ENCODE data around the gene RALA.
"Not testable (repeated sequence)": the region's sequence is repeated elsewhere in the genome, so short reads cannot be mapped to it uniquely, and the experiment has no call there.

RALA gene

DNA sequence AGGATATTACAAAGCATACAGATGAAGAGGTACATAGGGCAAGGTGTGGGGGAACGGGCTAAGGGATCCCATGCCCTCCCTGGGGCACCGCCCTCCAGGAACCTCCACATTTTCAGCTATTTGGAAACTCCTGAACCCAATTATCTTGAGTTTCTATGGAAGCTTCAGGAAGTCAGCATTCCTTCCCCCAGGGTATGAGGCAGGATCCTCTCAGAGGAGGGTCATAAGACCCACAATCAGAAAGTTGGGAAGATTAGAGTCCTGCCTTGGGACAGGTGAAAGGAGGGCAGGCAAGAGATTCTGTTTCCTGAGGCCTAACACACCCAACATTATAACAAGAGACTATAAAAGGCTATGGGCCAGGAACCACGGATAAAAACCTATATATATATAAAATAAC lies 98.0 kb downstream of the RALA start:
- in situ Hi-C loops (cut with MboI; ENCODE audit: low sequenced_read_pairs), result no loop called here

DNA sequence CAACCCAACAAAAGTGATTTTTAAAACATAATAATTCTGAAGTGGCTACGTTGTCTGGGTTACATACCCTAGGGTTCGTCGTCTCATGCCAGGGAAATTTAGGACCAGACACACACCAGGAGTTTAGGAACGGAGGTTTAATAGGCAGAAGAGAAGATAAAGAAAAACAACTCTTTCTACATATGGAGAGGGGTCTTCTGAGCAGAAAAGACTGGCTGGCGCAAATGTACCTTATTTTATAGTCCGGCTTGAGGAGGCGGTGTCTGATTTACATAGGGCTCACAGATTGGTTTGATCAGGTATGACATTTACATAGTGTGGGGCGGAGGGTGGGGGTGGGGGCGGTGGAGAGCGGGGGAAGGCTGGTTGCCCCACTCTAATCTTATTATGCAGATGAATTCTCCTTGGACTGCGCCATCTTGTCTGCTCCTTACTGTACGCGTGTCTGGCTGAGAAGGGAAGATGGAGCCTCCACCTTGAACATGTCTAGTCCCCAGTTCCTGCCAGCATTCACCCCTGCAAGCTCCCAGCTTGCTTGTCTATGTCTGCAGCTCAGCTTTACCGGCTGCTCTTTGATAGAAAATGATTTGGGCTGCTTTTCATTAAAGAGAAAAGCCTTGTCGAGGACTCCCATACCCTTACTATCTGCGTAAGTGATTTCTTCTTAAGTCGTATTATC lies 98.7 kb downstream of the RALA start:
- in situ Hi-C loops (cut with MboI; ENCODE audit: low sequenced_read_pairs), result no loop called here

DNA sequence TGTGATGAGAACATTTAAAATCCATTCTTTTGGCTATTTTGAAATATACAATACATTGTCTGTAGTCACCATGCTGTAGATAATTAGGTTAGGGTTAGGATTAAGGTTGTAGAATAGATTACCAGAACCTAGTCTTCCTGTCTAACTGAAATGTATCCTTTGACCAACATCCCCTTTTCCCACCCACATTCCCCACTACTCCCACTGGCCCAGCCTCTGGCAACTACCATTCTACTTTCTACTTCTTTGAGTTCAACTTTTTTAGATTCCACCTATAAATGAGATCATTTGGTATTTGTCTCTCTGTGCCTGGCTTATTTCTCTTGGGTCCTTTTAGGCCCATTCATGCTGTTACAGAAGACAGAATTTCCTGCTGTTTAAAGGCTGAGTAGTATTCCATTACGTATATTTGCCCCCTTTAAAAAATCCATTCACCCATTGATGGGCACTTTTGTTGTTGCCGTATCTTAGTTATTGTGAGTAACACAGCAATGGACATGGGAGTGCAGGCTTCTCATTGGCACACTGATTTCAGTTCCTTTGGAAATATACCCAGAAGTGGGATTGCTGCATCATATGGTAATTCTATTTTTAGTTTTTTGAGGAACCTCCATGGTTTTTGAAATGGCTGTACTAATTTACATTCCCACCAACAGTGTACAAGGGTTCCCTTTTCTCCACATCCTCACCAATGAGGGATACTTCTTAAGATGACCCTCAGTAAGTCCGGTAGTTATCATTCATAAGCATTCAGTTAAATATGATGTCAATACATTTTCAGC lies 104.0 kb downstream of the RALA start:
- in situ Hi-C loops (cut with MboI; ENCODE audit: low sequenced_read_pairs), result no loop called here

DNA sequence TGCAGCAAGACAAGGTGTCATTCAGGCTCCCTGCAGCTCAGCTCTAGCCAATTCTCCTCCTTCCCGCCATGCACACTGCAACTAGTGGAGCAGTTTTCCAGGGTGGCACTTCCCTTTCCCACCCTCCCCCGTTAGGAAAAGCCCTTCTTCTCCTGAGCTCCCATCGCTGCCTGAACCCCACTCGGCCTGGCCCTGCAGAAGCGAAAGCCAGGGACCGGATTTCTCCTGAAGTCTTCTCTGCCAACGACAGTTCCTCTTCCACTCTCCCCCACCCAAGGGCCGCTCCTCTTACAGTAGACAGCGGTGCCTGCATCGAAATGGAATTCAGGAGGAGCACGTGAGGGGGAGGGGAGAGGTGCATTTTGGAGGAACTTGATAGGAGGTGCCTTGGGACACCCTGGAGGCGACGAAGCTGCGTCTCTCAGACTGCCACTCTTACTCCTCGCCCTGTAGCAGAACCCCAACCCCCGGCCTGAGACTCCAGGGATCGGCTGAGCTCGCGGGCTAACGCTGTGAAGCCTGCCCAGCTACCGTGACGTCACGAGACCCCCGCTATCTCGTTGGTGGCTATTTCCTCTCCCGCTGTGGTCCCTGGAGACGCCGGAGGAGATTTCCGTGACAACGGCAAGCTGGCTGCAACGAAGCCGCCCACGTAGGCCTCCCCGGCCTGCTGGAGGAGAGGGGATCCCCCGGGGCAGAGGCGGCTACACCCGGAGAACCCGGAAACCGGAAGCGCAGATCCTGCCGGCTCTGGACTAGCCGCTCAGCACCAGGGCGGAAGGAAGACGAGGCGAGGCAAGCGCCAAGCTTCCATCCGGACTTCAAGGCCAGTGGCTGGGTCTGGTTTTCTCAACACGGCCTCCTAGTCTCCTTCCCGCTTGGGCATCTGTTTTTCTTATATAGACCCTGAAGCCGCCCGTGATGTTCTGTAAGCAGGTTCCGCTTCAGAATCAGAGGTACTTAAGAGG lies 109.7 kb downstream of the RALA start:
- in situ Hi-C loops (cut with MboI; ENCODE audit: low sequenced_read_pairs), result no loop called here

DNA sequence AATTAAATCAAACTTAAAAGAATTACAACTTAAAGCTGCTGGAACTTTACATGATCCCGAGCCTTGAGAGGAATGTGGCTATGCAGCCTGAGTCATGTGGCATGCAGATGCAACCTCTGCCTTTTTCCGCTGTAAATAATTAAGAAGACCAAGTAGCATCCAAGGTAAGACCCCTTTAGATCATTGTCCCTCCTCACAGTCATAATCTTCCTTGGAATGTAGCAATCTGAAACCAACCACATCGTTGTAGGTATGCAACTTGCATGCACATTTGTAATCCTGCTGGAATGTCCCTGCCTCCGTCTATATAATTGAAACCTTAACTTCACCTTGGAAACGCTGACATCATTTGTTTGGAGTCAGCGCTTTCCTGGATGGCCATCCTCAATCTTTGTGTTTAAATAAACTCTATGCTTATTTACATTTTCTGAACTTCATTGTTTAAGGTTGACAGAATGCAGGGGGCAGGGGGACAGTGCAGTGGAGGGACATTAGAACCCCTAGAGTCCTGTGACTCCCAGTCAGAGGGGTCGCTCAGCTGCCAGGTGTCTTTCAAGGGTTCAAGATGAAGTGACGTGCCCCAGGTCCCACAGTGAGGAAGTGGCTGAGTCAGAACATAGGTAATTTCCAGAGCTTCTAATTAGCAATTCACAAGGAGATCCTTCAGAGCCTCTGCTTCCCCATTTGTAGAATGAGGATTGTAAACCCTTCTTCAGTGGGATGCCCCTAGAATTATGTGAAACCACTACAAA lies 110.7 kb downstream of the RALA start:
- in situ Hi-C loops (cut with MboI; ENCODE audit: low sequenced_read_pairs), result no loop called here

DNA sequence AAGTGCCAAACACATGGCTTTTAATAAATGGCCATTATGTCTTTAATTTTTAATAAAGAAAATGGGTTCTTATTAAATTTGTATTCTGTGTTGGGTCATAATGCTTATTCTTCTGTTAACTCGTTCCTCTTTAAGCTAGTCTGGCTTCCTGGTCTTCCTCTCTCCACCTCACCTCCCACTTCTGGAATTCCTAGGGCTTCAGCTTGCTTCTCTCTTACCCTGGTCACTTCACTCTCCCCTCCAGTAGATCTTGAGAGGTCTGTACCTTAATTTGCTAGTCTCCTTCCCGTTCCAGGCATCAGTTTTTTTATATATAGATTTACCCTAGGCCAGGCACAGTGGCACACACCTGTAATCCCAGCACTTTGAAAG lies 111.2 kb downstream of the RALA start:
- in situ Hi-C loops (cut with MboI; ENCODE audit: low sequenced_read_pairs), result no loop called here

DNA sequence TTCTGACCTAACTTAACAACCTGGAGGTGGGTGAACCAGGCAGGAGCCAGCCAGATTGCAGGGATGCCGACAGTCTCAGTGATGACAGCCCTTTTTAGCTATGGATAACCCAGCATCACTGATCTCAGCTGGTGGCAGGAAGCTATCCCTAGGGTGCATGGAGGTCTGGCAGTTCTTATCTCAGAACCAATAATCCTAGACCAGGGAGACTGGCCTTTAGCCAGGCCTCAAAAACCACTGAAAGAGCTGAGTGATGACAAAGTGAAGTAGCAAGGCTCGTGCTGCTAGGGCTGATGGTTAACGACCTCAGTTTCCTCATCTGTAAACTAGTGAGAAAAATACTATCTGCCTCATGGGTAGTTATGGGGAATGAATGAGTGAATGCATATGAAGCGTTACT lies 112.5 kb downstream of the RALA start:
- in situ Hi-C loops (cut with MboI; ENCODE audit: low sequenced_read_pairs), result no loop called here

DNA sequence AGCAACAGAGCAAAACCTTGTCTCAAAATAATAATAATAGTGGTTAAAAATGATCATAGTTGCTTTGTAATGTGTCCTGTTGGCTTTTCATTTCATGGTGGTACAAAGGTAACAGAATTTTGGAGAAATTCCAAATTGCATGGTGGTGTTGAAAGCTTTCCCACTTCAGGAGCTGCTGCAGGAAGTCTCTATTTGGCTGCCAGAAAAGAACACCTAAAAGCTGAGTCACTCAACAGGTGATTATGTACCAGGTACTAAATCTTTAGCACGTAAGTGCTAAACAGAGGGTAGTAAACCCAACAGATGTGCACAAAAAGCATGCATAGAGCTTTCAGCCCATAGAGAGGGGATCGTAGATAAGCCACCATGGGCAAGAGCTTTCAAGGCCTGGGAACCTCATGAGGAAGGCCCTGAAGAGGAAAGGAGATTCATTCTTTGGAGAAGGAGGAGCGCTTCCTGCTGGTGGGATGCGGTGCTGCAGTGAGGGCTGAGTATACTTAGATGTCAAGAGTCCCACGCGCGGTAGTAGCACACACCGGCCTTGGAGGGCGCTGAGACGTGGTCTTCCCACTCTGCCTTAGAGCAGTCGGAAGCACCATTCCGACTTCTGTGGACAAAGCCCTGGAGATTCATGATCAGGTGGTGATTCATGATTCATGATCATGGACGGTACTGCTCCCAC lies 118.7 kb downstream of the RALA start:
- in situ Hi-C loops (cut with MboI; ENCODE audit: low sequenced_read_pairs), result loop anchor here (5.0 kb wide), 1 partner anchor 160 kb away; no protein-coding TSS in a partner anchor

DNA sequence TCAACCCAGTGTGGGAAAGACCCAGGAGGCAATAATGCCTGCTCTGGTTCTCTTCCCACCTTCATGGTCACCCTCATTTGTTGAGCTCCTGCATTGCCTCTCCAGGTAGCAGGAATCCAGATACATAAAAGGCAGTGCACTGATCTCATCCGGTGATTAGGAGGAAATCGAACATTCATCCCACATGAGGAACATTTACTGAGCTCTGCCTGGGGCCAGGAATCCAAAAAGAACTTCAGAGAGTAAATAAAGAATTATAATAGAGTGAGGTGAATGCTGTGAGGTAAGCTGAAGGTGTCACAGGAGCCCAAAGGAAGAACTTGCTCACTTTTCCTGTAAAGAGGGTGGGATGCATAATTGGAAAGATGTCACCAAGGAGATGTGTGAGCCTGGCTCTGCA lies 121.2 kb downstream of the RALA start:
- in situ Hi-C loops (cut with MboI; ENCODE audit: low sequenced_read_pairs), result loop anchor here (5.0 kb wide), 1 partner anchor 162 kb away; no protein-coding TSS in a partner anchor

DNA sequence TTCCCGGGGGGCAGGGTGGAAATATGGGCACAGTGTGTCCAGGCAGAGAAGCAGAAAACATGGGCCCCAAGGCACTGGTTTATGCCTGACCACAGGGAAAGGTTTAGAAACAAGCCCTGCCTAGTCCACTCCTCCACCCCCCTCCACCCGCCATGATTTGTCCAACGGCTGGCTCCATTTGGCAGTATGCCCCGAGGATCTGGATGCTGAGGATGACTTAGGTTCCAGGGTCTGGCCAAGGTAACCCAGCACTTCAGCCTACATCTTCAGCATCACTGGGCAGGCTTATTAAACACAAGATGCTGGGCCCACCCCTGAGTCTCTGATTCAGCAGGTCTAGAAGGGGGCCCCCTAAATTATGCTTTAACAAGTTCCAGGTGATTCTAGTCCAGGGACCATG lies 121.9 kb downstream of the RALA start:
- in situ Hi-C loops (cut with MboI; ENCODE audit: low sequenced_read_pairs), result no loop called here

DNA sequence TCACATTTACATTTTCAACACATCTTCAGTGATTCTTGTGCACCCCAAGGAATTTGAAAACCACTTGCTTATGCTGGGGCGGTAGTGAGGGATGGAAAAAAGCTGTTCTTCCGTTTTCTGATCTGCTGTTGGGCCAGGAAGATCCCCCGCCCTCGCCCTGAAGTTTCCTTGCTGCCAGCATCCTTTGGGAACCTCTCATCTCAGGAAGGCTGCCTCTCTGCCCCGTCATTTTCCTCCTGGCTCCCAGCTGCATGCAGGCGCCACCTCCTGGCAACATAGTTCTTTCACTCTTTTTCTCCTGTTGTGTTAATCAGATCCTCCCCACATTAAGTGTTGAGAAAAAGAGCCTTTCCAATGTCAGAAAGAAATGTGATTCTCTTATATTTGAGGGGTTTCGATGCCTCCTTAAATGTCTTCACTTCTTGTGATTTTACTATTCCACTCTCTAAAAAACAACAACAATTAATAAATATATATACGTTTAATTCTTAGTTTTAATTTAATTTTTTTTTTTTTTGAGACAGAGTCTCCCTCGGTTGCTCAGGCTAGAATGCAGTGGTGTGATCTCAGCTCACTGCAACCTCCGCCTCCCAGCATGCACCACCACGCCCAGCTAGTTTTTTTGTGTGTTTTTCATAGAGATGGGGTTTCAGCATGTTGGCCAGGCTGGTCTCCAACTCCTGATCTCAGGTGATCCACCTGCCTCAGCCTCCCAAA lies 122.9 kb downstream of the RALA start:
- in situ Hi-C loops (cut with MboI; ENCODE audit: low sequenced_read_pairs), result no loop called here

DNA sequence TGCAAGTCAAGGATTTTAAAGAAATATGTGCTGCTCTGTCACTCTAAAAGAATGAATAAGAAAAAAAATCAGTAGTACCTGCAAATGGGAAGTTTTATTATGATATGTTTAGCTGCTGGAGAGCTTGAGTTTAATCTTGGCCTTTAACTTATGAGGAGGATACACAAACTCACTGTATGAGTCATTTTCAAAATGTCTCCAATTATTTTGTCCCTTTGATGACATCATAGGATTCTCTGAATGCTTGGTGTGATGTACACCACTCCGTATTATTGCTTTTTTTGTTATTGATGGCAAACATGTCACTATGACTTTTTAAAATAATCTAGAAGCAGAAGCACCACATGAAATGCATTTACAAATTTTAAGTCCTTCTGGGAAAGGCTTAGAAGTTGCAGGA lies 125.8 kb downstream of the RALA start:
- in situ Hi-C loops (cut with MboI; ENCODE audit: low sequenced_read_pairs), result no loop called here

DNA sequence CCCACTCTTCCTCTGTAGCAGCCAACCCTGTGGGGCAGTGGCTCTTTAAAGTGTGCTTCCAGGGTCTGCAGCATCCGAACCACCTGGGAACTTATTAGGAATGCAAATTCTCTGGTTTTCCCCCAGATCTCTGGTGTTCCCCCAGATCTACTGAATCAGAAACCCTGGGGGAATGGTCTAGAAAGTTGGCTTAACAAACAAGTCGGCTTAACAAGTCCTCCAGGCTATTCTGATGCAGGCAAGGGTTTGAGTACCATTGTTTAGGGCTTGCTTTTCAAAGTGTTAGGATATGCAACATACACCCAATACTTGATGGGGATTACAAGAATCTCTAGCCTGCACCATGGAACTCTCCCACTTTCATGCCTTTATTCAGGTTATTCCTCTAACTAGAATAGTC lies 126.3 kb downstream of the RALA start:
- in situ Hi-C loops (cut with MboI; ENCODE audit: low sequenced_read_pairs), result no loop called here

DNA sequence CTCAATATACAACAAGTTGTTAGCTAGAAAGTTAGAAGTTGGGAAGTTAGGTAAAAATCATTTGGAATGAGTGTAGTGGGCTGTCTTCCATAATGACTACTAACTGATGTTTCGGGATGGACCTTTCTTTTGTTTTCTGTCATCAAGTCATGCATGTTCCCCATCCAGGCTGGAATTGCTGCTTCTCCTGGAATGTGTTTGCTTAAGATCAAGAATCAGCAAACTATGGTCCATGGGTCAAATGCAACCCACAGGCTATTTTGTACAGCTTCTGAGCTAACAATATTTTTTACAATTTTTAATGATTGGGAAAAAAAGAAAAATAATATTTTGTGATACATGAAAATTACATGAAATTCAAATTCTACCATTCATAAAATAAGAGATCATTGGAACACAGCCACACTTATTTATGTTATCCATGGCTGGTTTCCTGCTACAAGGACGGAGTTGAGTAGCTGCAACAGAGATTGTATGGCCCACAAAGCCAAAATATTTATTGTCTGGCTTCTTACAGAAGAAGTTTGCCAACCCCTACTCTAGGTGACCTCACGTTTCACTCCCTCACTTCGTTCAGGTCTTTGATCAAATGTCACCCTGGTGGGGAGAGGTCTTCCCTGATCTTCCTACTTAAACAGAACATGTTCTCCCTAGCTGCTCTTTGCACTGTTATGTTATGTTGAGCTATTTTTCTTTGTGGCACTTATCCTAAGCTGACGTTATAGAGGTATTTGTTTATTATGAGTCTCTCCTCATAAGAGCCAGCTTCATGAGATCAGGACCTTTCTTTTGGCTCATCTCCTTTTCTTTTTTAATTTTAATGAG lies 127.1 kb downstream of the RALA start:
- in situ Hi-C loops (cut with MboI; ENCODE audit: low sequenced_read_pairs), result no loop called here

DNA sequence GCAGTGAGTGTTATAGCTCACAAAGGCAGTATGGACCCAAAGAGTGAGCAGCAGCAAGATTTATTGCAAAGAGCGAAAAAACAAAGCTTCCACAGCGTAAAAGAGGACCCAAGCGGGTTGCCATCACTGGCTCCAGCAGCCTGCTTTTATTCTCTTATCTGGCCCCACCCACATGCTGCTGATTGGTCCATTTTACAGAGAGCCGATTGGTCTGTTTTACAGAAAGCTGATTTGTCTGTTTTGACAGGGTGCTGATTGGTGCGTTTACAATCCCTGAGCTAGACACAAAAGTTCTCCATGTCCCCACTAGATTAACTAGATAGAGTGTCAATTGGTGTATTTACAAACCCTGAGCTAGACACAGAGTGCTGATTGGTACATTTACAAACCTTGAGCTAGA lies 129.9 kb downstream of the RALA start:
- in situ Hi-C loops (cut with MboI; ENCODE audit: low sequenced_read_pairs), result not testable (repeated sequence)

DNA sequence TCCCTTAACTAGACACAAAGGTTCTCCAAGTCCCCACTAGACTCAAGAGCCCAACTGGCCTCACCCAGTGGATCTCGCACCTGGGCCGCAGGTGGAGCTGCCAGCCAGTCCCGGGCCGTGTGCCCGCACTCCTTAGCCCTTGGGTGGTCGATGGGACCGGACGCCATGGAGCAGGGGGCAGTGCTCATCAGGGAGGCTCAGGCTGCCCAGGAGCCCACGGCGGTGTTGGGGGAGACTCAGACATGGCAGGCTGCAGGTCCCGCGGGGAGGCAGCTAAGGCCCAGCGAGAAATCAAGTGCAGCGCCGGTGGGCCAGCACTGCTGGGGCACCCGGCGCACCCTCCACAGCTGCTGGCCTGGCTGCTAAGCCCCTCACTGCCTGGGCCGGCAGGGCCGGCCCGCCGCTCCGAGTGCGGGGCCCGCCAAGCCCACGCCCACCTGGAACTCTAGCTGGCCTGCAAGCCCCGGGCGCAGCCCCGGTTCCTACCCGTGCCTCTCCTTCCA lies 130.5 kb downstream of the RALA start:
- in situ Hi-C loops (cut with MboI; ENCODE audit: low sequenced_read_pairs), result no loop called here

DNA sequence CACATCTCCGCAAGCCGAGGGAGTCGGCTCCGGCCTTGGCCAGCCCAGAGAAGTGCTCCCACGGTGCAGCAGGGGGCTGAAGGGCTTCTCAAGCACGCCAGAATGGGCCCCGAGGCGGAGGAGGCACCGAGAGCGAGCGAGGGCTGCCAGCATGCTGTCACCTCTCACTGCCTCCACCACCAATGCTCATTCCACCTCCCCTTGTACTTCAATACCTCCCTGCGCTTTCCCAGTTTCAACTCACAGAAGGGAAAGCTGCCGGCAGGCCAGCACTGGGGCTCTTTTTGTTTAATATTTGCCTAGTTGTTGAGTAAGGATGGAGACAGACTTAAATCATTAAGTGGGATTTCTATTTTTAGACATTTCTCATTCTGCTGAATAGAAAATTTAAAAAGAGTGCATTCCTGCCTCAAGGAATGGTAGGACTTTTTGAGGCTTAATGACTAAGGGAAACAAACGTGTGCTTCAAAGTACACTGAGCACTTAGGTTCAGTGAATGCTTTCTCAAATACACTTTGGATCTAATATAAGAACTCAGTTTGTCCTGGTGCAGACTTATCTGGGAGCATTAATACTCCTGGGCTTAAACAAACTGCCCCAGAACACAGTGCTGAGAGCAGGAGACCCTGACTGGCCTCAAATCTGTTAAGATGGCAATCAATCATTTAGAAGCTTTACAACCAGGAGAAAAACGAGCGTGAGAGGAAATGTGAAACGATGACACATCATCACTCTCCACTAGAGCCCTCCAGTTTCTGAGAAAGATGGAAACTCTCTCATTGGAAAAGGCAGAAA lies 131.2 kb downstream of the RALA start:
- in situ Hi-C loops (cut with MboI; ENCODE audit: low sequenced_read_pairs), result no loop called here

DNA sequence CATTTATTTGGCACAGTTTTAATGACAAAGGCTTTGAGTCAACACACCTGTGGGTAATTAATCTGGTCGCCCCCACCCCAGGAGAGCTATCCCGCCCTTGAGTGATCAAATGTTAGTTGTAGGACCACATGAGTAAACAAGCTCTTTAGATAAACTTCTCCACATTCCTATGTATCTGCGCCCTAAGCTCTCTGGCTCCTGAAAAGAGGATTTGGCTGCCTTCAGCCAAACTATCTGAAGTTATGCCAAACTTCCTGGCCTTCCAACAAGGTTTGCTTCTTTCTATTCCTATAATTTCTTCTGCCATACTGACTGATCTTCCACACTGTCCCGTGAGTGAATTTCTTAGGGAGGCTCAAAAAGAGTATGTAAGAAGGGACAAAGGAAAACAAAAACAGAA lies 134.2 kb downstream of the RALA start:
- in situ Hi-C loops (cut with MboI; ENCODE audit: low sequenced_read_pairs), result no loop called here

Measured in HL-60/S4 treated with phorbol 12-myristate 13-acetate at 8.2 ng/mL for 4 days and 3 days (cell line).